ENCODE measurements around the gene ANKLE1.

Gene ANKLE1

GRCh38 chr19:17309965-17310461 lies 28.3 kb downstream of the ANKLE1 start:
- Histone ChIP-seq H3K9me3 (ENCODE audit: control insufficient read depth, low read length) (no peaks in the 10 kb centered on the region), H3K4me1 (ENCODE audit: control insufficient read depth, insufficient read depth, low read length, poor library complexity, severe bottlenecking) (peaks cover 25% of the 10 kb centered on the region), H3K4me3 (ENCODE audit: extremely low read depth, insufficient read depth, low read length, poor library complexity, severe bottlenecking) (peak overlapping the region; percentile 97), H3K36me3 (ENCODE audit: control insufficient read depth, insufficient read depth, low read length) (peaks cover 33% of the 10 kb centered on the region), H3K27ac (ENCODE audit: low read depth, low read length, severe bottlenecking) (peak overlapping the region; percentile 72)
- 4 to 5% methylated on average over 11 to 14 of the region's 23 CpGs for WGBS, 2 experiments (ENCODE audit: insufficient coverage in 2 of 2)

DNA sequence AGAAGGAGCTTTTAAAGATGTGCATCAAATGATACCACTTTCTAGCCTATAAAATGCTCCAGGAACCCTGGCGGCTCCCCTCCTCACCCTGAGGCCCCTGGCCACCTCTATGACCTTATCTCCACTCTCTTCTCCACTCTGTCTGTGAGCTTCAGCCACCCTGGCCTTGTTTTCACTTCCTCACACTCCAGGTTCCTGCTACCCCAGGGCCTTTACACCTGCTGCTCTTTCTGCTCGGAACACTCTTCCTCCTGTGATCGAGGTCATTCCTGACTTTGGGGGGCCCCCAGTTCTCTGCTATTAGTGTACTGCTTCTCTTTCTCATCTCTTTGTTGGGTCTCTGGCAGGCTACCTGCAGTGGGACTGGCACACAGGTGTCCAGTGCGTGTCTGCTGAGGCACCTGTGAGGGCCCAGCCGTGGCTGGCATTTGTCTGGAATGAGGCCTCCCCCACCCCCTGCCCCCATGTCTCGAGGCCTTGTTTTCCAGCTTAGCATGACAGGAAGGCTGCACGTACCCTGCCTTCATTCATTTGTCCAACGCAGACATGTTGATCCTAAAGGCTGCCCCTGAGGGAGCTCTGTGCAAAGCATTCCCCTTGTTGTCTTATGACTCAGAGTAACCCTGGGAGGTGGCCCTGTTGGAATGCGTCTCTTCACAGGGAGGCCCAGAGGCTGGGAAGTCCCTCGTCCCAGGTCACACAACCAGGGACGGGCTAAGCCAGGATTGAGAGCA lies 29.9 kb downstream of the ANKLE1 start:
- no peaks in the 10 kb centered on the region for H3K9me3 ChIP-seq (ENCODE audit: control insufficient read depth, low read length)
- peak overlapping the region; percentile 33 for H3K27ac ChIP-seq (ENCODE audit: low read depth, low read length, severe bottlenecking)
- no peak overlapping the region for H3K4me3 ChIP-seq (ENCODE audit: extremely low read depth, insufficient read depth, low read length, poor library complexity, severe bottlenecking)
- H3K4me1 ChIP-seq (ENCODE audit: control insufficient read depth, insufficient read depth, low read length, poor library complexity, severe bottlenecking), result peaks cover 22% of the 10 kb centered on the region
- WGBS, 2 experiments (ENCODE audit: insufficient coverage in 2 of 2), result 85 to 89% methylated on average over 10 to 11 of the region's 11 CpGs
- H3K36me3 ChIP-seq (ENCODE audit: control insufficient read depth, insufficient read depth, low read length), result peaks cover 47% of the 10 kb centered on the region

DNA sequence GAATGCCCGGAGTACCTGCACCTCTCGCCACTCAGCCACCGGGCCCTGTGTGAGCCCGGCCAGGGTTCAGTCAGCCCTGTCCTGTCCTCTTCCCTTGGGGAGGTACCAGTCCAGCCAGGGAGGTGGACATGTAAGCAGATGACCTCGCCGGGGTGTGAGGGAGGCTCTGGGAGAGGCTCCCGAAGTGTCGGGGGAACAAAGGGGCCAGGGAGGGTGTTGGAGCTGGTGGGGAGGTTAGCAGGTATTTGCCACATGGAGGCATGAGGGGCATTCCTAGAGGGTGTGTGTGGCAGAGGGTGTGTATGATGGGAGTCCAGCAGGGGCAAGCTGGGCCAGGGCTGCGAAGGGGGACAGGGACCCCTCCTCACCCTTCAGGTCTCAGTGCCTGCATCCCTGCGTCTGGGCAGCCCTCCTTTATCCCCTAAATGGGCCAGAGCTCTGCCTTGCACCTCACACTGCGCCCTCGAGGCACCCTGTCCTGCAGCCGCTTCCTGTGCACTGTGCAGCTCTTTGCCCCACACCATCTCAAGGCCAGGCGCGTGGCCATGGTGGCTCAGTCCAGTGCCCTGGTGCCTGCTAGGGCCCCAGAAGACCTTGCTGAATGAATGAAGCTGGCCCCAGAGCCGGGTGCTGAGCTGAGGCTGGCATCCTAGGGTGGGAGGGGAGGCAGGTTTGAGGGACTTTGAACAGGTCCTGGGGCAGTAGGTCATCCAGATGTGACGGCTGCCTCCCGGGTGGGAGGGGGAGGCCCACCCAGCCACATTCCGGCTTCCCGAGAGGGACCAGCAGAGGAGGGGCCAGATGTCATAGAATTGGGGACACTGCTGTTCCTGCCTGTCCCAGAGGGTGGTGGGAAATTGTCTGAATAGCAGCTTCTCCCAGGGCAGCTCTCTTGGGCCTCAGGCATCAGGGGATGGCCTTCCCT lies 30.8 kb downstream of the ANKLE1 start:
- WGBS, 2 experiments (ENCODE audit: insufficient coverage in 2 of 2), result 93% methylated on average over 17 to 19 of the region's 20 CpGs
- peaks cover 54% of the 10 kb centered on the region for H3K36me3 ChIP-seq (ENCODE audit: control insufficient read depth, insufficient read depth, low read length)
- no peak overlapping the region for H3K27ac ChIP-seq (ENCODE audit: low read depth, low read length, severe bottlenecking)
- H3K9me3 ChIP-seq (ENCODE audit: control insufficient read depth, low read length), result no peaks in the 10 kb centered on the region
- H3K4me1 ChIP-seq (ENCODE audit: control insufficient read depth, insufficient read depth, low read length, poor library complexity, severe bottlenecking), result peaks cover 22% of the 10 kb centered on the region
- H3K4me3 ChIP-seq (ENCODE audit: extremely low read depth, insufficient read depth, low read length, poor library complexity, severe bottlenecking), result no peak overlapping the region

DNA sequence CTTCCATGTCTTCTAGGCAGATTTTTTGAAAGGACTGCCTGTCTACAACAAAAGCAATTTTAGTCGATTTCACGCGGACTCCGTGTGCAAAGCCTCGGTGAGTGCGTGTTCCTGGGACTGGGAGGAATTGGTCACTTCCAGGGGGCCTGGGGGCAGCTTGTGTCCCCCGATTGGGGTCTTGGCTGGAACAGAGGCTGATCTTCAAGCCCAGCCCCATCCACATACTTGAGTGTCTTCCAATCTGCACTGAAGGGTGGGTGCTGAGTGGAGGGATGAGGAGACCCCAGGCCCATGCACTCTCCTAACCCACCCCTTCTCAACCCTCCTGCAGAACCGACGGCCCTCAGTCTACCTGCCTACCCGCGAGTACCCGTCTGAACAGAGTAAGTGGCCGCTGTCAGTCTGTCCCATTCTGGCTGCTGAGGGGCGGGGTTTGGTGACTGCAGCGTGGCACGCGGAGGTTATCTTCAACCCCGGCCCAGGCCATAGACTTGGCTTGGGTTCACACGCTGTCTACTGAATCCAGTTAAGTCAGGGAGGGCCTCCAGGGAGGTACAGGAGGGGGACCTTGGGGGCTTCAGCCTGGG lies 32.4 kb downstream of the ANKLE1 start:
- peaks cover 66% of the 10 kb centered on the region for H3K36me3 ChIP-seq (ENCODE audit: control insufficient read depth, insufficient read depth, low read length)
- no peak overlapping the region for H3K4me3 ChIP-seq (ENCODE audit: extremely low read depth, insufficient read depth, low read length, poor library complexity, severe bottlenecking)
- H3K9me3 ChIP-seq (ENCODE audit: control insufficient read depth, low read length), result no peaks in the 10 kb centered on the region
- H3K4me1 ChIP-seq (ENCODE audit: control insufficient read depth, insufficient read depth, low read length, poor library complexity, severe bottlenecking), result peaks cover 20% of the 10 kb centered on the region
- no peak overlapping the region for H3K27ac ChIP-seq (ENCODE audit: low read depth, low read length, severe bottlenecking)
- 98% methylated on average over 14 to 18 of the region's 19 CpGs for WGBS, 2 experiments (ENCODE audit: insufficient coverage in 2 of 2)

DNA sequence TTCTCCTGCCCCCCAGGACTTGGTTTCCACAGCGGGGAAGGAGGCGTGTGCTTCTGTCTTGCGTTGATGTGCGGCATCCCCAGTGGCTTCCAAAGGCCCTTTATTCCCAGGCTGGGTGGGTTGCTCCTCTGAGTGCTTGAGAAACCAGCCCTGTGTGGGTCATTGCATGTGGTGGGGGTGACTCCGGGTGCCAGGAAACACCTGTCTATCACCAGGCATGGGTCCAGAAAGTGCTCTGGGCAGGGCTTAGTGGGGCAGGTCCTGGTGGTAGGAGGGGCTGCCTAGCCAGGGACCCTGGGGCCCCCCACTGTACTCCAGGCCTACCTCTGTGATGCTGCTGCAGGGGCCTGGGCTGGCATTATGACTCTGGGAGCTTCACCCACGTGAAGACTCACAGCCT lies 37.3 kb downstream of the ANKLE1 start:
- WGBS, 2 experiments (ENCODE audit: insufficient coverage in 2 of 2), result 93 to 100% methylated on average over 1 to 3 of the region's 6 CpGs

DNA sequence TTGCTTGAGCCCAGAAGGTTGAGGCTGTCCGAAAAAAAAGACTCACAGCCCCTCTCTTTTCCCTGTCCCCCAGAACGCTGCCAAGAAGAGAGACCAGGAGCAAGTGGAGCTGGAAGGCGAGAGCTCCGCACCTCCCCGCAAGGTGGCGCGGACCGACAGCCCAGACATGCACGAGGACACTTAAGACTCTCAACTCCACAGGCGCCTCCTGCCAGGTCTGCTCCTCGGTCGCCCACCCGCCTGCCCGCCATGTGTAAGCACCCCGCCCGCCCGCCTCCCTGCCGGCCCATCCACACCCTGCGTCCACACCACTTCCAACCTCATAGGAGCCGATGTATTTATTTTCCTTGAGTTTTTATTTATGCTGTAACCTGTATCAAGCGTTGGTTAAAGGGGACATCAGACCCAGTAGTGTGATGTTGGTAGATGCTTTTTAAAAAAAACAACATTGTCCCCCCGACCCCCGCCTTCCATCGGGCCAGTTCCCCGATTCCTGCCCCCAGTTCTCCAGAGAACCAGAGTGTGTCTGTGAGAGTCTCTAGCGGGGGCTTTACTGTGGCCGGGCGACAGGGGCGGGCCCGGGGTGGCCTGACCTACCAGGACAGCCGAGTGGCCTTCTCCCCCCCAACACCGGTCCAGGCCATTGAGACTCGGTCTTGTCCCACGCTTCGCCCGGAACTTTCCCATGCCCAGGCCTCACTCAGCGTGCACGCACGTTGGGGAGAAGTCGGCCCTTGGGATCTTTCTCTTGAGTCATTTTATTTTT lies 38.0 kb downstream of the ANKLE1 start:
- WGBS, 2 experiments (ENCODE audit: insufficient coverage in 2 of 2), result 94 to 95% methylated on average over 26 to 30 of the region's 40 CpGs
- H3K36me3 ChIP-seq (ENCODE audit: control insufficient read depth, insufficient read depth, low read length), result peaks cover 63% of the 10 kb centered on the region
- no peaks in the 10 kb centered on the region for H3K4me1 ChIP-seq (ENCODE audit: control insufficient read depth, insufficient read depth, low read length, poor library complexity, severe bottlenecking)
- no peak overlapping the region for H3K27ac ChIP-seq (ENCODE audit: low read depth, low read length, severe bottlenecking)
- no peaks in the 10 kb centered on the region for H3K9me3 ChIP-seq (ENCODE audit: control insufficient read depth, low read length)
- no peak overlapping the region for H3K4me3 ChIP-seq (ENCODE audit: extremely low read depth, insufficient read depth, low read length, poor library complexity, severe bottlenecking)

More for the DNA sequence above, 37.3 kb downstream of the ANKLE1 start:
- H3K4me3 ChIP-seq (ENCODE audit: extremely low read depth, insufficient read depth, low read length, poor library complexity, severe bottlenecking), result no peak overlapping the region
- no peaks in the 10 kb centered on the region for H3K4me1 ChIP-seq (ENCODE audit: control insufficient read depth, insufficient read depth, low read length, poor library complexity, severe bottlenecking)
- H3K9me3 ChIP-seq (ENCODE audit: control insufficient read depth, low read length), result no peaks in the 10 kb centered on the region
- no peak overlapping the region for H3K27ac ChIP-seq (ENCODE audit: low read depth, low read length, severe bottlenecking)
- peaks cover 70% of the 10 kb centered on the region for H3K36me3 ChIP-seq (ENCODE audit: control insufficient read depth, insufficient read depth, low read length)

GRCh38 chr19:17320435-17320834 lies 38.7 kb downstream of the ANKLE1 start:
- 85 to 86% methylated on average over 11 of the region's 11 CpGs for WGBS, 2 experiments (ENCODE audit: insufficient coverage in 2 of 2)

GRCh38 chr19:17321655-17322489 lies 40.2 kb downstream of the ANKLE1 start:
- Histone ChIP-seq H3K9me3 (ENCODE audit: control insufficient read depth, low read length) (no peaks in the 10 kb centered on the region), H3K4me3 (ENCODE audit: extremely low read depth, insufficient read depth, low read length, poor library complexity, severe bottlenecking) (no peak overlapping the region), H3K27ac (ENCODE audit: low read depth, low read length, severe bottlenecking) (peak overlapping the region; percentile 33), H3K4me1 (ENCODE audit: control insufficient read depth, insufficient read depth, low read length, poor library complexity, severe bottlenecking) (peaks cover 7% of the 10 kb centered on the region), H3K36me3 (ENCODE audit: control insufficient read depth, insufficient read depth, low read length) (peaks cover 53% of the 10 kb centered on the region)
- 96 to 97% methylated on average over 15 to 18 of the region's 19 CpGs for WGBS, 2 experiments (ENCODE audit: insufficient coverage in 2 of 2)

More at GRCh38 chr19:17320435-17320834, 38.7 kb downstream of the ANKLE1 start:
- H3K36me3 ChIP-seq (ENCODE audit: control insufficient read depth, insufficient read depth, low read length), result peaks cover 61% of the 10 kb centered on the region
- no peaks in the 10 kb centered on the region for H3K4me1 ChIP-seq (ENCODE audit: control insufficient read depth, insufficient read depth, low read length, poor library complexity, severe bottlenecking)
- H3K4me3 ChIP-seq (ENCODE audit: extremely low read depth, insufficient read depth, low read length, poor library complexity, severe bottlenecking), result no peak overlapping the region
- no peak overlapping the region for H3K27ac ChIP-seq (ENCODE audit: low read depth, low read length, severe bottlenecking)
- H3K9me3 ChIP-seq (ENCODE audit: control insufficient read depth, low read length), result no peaks in the 10 kb centered on the region

- Histone ChIP-seq H3K4me3 (ENCODE audit: extremely low read depth, insufficient read depth, low read length, poor library complexity, severe bottlenecking) (no peak overlapping the region), H3K27ac (ENCODE audit: low read depth, low read length, severe bottlenecking) (peak overlapping the region; percentile 33), H3K36me3 (ENCODE audit: control insufficient read depth, insufficient read depth, low read length) (peaks cover 45% of the 10 kb centered on the region), H3K4me1 (ENCODE audit: control insufficient read depth, insufficient read depth, low read length, poor library complexity, severe bottlenecking) (peaks cover 13% of the 10 kb centered on the region), H3K9me3 (ENCODE audit: control insufficient read depth, low read length) (no peaks in the 10 kb centered on the region)
- WGBS, 2 experiments (ENCODE audit: insufficient coverage in 2 of 2), result 96% methylated on average over 6 to 9 of the region's 10 CpGs
These were observed 41.2 kb downstream of the ANKLE1 start for GRCh38 chr19:17322854-17323253.
